ENCODE data around the gene TOPBP1.
"Not testable (repeated sequence)": the region's sequence is repeated elsewhere in the genome, so short reads cannot be mapped to it uniquely, and the experiment has no call there.

The TOPBP1 gene

GRCh38 chr3:133661454-133662277 is at the start of gene TOPBP1:
Gene TOPBP1 (minus strand): TSS chr3:133661941. CDS start chr3:133661127, 814 bp downstream.
- peak; percentile 63 to 76 (median 70) for DNase-seq

DNA sequence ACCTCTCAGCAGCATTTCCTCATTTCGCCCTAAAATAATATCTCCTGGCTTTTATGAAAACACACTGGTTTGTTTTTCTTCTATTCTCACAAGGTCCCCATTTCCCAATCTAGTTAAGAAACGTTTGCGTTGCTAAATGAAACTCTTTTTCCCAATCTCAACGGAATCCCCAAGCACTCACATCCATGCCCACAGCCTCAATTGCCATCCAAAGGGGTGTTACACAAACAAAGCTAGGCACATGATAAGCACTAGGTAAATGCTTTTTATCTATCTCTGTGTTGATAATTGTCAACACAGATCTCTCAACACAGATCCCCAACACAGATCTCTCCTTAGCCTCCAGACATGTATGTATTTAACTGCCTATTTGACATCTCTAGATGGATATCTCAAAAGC is 49.3 kb upstream of the TOPBP1 start:
- DNase-seq: no peak

DNA sequence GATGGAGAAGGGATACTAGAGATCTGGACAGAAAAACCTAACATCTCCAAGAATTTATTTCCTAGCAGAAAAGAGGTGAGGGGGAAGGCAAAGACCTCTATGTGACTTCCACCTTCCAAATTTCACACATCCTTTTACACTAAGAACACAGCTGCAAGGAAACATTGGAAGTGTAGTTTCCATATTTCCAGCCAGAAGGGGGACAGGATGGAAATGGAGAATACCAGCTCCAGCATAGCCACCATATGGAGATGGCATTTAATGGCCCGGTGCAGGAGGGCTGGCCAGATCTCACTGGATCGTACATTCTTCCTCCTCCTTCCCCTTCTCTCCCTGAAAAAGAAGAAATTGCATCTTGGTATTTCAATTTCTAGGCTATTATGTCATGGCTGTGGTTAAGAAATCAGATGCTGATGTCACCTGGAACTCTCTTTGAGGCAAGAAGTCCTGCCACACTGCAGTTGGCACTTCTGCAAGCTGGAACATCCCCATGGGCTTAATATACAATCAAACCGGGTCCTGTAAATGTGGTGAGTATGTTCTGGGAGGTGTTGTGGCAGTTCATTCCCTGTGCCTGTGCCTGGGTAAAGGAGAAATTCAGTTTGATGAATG is 47.5 kb upstream of the TOPBP1 start:
- no peak for DNase-seq

DNA sequence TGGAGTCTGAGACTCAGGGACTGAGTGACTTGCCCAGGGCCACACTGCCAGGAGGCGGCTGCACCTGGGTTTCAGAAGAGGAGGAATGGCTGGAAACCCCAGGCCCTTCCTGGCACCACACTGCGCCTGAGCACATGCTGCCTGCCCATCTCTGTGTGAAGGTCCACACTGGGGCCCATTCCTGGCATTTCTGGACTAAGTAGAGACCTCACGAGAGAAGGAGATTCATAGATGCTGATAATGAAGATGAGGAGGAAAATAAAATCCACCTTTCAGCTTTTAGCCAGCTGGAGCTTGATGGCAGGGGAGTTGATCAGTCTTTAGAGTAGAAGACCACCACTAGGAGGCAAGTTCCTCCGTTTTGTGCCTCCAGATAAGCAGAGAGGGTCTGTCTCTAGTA is 44.3 kb upstream of the TOPBP1 start:
- no peak for DNase-seq

GRCh38 chr3:133703915-133704314 is 42.2 kb upstream of the TOPBP1 start:
- DNase-seq: no peak

- DNase-seq: no peak
Measured at GRCh38 chr3:133701435-133702358, 40.0 kb upstream of the TOPBP1 start.

GRCh38 chr3:133700351-133700750 is 38.6 kb upstream of the TOPBP1 start:
- no peak for DNase-seq

DNA sequence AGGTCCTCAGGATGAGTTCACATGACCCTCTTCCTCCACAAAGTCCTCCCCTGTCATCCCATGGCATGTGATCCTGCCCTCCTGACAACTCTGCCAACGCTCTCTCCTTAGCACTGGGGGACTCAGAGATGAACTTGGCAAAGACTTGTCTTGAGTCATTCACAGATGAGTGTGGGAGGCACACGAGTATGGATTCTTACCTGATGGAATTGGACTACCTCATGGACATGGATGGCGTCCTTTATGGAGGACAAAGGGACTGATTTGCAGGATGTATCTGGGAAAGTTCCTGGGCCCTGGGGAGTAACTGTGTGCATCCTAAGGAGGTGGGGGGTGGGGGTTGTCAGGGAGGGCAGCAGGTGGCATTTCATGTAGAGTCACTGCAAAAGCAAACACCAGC is 38.2 kb upstream of the TOPBP1 start:
- DNase-seq: no peak

DNA sequence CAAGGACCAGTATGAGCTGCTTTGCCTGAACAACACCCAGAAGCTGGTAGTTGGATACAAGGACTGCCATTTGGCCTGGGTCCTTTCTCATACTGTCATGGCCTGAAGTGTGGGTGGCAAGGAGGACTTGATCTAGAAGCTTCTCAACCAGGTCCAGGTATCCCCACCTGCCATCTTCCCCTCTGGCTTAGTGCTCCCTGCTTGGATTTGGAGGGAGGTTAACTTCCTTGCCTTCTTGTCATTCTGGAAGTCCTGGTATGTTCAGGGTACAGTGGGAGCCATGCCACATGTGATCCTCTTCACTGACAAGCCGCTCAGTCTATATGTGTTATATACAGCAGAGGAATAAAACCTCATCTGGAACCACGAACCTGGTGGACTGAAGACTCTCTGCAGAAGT is 37.7 kb upstream of the TOPBP1 start:
- DNase-seq: no peak

DNA sequence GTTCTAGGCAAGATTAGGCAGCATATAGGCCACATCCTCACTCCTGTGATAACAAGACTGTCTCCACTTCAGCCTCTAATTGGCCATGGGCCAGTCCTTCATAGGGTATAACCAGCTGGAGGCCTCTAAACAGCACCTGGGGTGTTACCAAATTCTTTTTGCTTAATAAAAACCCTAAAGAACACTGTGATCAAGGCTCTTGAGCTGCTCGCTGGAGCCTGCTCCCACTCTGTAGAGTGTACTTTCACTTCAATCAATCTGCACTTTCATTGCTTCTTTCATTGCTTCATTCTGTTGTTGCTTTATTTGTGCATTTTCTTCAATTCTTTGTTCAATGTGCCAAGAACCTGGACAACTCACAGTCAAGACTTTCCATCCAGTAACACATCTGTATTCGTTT is 36.2 kb upstream of the TOPBP1 start:
- no peak for DNase-seq

DNA sequence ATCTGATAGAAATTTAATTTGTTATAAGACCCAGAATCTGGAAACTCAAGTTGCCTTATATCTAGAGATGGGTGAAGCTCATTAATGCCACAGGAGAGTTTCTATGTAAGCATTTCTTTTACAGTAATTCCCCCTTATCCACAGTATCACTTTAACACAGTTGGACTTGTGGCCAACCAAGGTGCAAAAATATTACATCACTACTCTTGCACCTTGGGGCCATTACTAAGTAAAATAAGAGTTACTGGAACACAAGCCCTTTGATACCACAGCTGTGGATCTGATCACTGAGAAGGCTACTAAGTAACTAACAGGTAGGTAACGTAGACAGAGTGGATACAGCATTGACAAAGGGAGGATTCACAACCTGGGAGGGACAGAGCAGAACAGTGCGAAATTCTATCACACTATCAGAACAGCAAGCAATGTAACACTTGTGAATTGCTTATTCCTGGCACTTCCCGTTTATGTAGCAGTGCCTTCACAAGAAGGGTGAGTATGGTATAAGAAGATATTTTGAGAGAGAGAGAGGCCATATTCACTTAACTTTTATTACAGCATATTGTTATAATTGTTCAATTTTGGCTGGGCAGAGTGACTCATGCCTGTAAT is 33.9 kb upstream of the TOPBP1 start:
- DNase-seq: no peak

DNA sequence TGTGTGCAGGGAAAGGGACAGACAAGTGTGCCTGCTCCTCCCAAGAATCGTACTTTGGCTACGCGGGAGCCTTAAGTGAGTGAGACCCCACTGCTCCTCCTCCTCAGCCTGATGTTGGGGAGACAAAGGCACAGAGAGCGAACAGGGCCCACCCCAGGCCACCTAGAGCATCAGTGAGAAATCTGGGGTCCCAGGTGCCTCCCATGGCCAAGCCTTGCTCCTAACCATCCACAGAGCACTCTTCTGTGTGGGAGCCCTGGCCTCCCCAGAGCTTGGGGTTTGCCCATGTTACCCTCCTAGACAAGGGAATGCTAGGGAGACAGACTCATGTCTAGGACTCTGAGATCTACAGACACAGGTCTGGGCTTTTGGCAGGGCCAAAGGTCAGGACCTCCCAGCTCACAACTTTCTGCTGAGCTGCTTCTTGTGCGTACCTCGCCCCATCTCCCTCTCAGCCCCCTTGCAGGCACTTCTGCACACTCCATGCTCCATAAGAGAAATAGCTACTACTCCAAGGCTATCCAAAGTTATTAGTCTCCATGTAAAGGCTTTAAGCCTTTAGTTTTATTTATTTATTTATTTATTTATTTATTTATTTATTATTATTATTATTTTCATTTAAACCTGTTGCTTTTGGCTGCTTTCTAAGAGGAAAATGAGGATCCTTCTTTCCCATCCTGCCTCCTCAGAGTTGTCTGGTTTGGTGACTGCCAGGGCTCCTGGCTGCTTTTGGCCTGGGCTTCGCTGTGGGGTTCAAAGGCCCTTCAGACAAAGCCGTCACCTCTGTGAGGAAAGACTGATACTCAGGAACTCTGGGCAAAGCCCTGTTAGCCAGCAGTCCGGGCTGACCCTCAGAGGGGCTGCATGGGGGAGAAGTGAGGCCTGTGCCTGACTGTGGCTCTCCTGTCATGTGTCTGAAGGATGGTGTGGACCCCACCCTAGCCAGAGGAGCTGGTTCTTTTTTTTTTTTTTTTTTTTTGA is 32.8 kb upstream of the TOPBP1 start:
- no peak for DNase-seq

DNA sequence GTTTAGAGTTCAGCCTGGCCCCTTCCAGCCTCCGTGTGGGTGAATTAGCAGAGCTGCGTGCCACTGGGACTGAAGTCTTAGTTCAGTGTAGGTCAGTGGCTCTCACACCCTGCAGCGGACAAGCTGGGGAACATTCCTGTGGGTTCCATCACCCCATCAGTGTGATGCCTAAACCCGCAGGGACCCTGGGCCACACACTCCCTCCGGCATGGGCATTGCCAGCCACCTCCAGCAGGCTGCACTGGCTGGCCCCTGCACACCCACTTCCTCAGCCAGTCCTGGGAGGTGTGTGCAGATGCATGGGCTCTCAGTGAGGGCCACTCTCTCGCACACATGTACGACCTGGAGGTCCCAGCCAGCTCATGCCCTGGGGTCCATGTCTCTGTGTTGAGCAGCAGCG is 32.1 kb upstream of the TOPBP1 start:
- no peak for DNase-seq

DNA sequence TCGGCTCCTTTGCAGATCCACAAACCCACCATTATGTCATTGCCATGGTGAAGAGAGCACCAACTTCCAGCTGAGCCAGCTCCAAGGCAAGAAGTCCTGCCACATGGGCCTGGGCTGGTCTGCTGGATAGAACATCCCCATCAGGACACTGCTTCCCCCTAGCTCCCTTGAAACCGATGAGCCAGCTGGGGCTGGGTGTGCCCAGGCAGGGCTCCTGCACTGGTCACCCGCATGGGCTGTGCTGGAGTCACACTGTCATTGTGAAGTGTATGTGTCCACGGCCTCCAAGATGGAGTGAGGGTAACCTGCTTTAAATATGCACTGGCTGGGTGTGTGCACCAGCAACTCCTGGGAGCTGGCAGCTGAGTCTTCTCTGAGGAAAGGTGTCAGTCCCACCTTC is 31.0 kb upstream of the TOPBP1 start:
- DNase-seq: no peak

DNA sequence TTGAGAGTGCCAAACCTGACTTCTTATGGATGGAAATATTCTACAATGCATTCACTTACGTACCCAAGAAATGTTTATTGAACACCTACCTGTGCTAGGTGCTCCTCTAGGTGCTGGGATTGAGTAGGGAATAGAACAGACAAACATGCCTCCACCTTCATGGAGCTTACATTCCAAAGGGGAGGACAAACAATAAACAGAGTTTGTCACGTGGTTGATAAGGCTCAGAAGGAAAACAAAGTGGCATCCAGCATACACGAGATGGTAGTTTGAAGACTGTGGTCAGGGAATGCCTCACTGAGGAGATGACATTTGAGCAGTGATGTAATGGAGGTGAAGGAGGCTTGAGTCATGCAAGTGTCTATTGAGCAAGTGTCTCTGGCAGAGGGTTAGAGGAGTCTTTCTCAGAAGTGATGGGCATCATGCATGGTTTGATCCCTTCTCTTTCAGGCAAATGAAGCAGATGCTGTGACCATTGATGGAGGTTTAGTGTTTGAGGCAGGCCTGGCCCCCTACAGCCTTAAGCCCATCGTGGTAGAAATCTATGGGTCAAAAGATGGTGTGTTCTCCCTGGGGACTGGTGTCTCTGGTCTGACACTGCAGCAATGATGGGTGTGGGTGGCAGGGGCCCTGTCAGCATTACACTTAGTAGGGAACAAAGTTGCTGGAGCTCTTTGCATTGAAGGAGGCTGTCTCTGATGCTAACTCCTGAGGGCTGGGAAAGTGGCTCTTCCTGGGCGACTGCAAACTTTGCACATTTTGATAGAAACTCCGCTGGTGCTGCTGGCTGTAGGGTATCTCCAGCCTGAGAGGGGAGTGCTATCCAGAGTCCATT is 29.7 kb upstream of the TOPBP1 start:
- DNase-seq: no peak

GRCh38 chr3:133677993-133678392 is 16.3 kb upstream of the TOPBP1 start:
- not testable (repeated sequence) for DNase-seq

DNA sequence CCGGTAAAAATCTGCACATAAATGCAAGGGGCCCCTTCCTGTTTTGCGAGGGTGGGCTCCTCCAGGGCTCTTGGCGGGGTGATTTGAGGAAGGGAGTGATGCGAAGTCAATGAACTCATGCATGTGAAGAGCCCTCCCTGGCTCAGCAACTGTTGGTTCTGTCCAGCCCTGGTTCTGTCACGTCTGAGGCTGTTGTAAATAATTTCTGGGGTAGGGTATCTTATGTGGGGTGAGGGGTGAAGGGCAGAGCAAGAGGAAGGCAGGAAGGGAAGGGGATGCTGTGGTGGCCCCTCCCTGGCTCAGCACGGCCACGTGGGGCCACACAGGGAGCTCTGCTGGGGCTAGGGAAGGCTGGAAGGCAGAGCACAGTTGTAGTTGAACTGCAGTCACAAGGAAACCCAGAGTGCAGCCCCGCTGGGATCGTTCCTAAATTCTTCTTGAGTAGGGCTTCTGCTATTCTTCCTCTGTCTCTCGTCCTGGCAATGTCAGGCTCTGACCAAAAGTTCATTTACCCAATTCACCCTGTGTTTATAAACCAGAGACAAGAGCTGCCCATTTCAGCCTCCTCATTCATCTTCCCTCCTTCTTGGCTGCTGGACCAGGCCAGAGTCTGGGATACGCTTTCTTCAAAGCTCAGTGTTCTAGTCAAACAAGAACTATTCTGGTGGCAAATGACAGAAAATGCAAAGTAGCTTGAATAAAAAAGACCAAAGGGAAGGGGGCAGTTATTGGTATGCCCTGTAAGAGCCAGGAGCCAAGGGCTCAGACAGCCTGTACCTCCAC is 14.8 kb upstream of the TOPBP1 start:
- no peak for DNase-seq

GRCh38 chr3:133675631-133676335 is 14.0 kb upstream of the TOPBP1 start:
- DNase-seq: no peak

- no peak for DNase-seq
Measured at GRCh38 chr3:133674290-133674919, 12.7 kb upstream of the TOPBP1 start.
